HG03432 (cell line): Measurements from ENCODE around the gene YPEL2.
"Not testable (repeated sequence)": the region's sequence is repeated elsewhere in the genome, so short reads cannot be mapped to it uniquely, and the experiment has no call there.

Experiments
- ATAC-seq: cut with Tn5 transposase; IDR thresholded peaks from one replicate; pipeline ENCODE4 v1.9.1; 2021; ENCODE audit warnings: mild to moderate bottlenecking, moderate library complexity; ENCODE audit not compliant: unreplicated experiment

YPEL2 gene

GRCh38 chr17:59331129-59331928, at the start of gene YPEL2:
YPEL2 (plus strand) TSS chr17:59331655; CDS start chr17:59353410, 21,755 bp downstream.
- ATAC-seq = peak; percentile 96

- ATAC-seq = no peak
These were observed 47.1 kb upstream of the YPEL2 start for GRCh38 chr17:59284317-59284716.

- no peak for ATAC-seq
These were observed 44.0 kb upstream of the YPEL2 start for GRCh38 chr17:59287452-59287851.

GRCh38 chr17:59287891-59288290, 43.6 kb upstream of the YPEL2 start:
- ATAC-seq = no peak

- ATAC-seq = no peak
These were observed 41.5 kb upstream of the YPEL2 start for GRCh38 chr17:59289981-59290301.

GRCh38 chr17:59290302-59290998, 41.0 kb upstream of the YPEL2 start:
- not testable (repeated sequence) for ATAC-seq

- ATAC-seq = no peak
These were observed 39.3 kb upstream of the YPEL2 start for GRCh38 chr17:59292174-59292523.

- ATAC-seq = no peak
These were observed 35.3 kb upstream of the YPEL2 start for GRCh38 chr17:59296190-59296589.

GRCh38 chr17:59298521-59298920, 32.9 kb upstream of the YPEL2 start:
- ATAC-seq = no peak

GRCh38 chr17:59299400-59300092, 31.9 kb upstream of the YPEL2 start:
- ATAC-seq = no peak

GRCh38 chr17:59300941-59301340, 30.5 kb upstream of the YPEL2 start:
- no peak for ATAC-seq

- ATAC-seq = no peak
These were observed 26.6 kb upstream of the YPEL2 start for GRCh38 chr17:59304811-59305210.

- no peak for ATAC-seq
These were observed 21.1 kb upstream of the YPEL2 start for GRCh38 chr17:59310263-59310920.

- peak; percentile 72 for ATAC-seq
These were observed 20.4 kb upstream of the YPEL2 start for GRCh38 chr17:59311051-59311468.

GRCh38 chr17:59311521-59311920, 19.9 kb upstream of the YPEL2 start:
- ATAC-seq = not testable (repeated sequence)

- ATAC-seq = no peak
These were observed 15.6 kb upstream of the YPEL2 start for GRCh38 chr17:59315866-59316265.

GRCh38 chr17:59327121-59327980, 4.1 kb upstream of the YPEL2 start:
- no peak for ATAC-seq

GRCh38 chr17:59327981-59328290, 3.5 kb upstream of the YPEL2 start:
- no peak for ATAC-seq

GRCh38 chr17:59328601-59329000, 2.9 kb upstream of the YPEL2 start:
- no peak for ATAC-seq

- ATAC-seq = peak; percentile 27
These were observed 2.0 kb upstream of the YPEL2 start for GRCh38 chr17:59329176-59330052.
